Left lung (tissue), 10 donors: Measurements from ENCODE around the gene SLC35A3. TPM values are rescaled to one million over a fixed set of nuclear protein-coding genes. Genes with fewer than 3 reads are reported as not detected.

Experiments used
- ATAC-seq: fragments of 200-7000 bp; cut with Tn5 transposase; one replicate; pipeline ENCODE4 v1.9.1; 2020; ENCODE audit warnings: moderate library complexity
- DNase-seq, 4 donors: peaks; one replicate each; pipeline ENCODE4 v3.0.0-alpha.2; 2013 to 2020
- H3K27ac ChIP-seq, 2 donors: fragments of 200-600 bp; sonication (generic) in 1 of 2; one replicate each; pipeline versions ENCODE4 v1.5.0 to v1.8.0; 2020 to 2021
- H3K27me3 ChIP-seq, 2 donors: fragments of 200-600 bp; sonication (generic) in 1 of 2; one replicate each; pipeline versions ENCODE4 v1.5.0 to v1.8.0; 2020 to 2021
- H3K36me3 ChIP-seq, 2 donors: fragments of 200-600 bp; sonication (generic) in 1 of 2; one replicate each; pipeline versions ENCODE4 v1.5.0 to v1.8.0; 2020 to 2021
- H3K4me1 ChIP-seq, 2 donors: fragments of 200-600 bp; one replicate each; pipeline ENCODE4 v1.8.0; 2021
- H3K4me3 ChIP-seq, 2 donors: fragments of 200-600 bp; sonication (generic) in 1 of 2; one replicate each; pipeline versions ENCODE4 v1.5.0 to v1.8.0; 2020 to 2021; ENCODE audit warnings: mild to moderate bottlenecking in 1 of 2
- H3K9me3 ChIP-seq, 2 donors: fragments of 200-600 bp; sonication (generic) in 1 of 2; one replicate each; pipeline versions ENCODE4 v1.5.0 to v1.8.0; 2020 to 2021
- intact Hi-C, 2 donors: fragments of 100-400 bp; cut with DNase I; formaldehyde crosslinking; loops; one replicate each; pipeline versions ENCODE4 v1.11.2 to v1.14.2; 2022
- polyA plus RNA-seq, 6 donors: library from polyadenylated mRNA; unstranded; fragments of 120-200 nt; gene quantifications; one replicate each; pipeline ENCODE4 v1.2.1, GENCODE V29; 2013; ENCODE audit not compliant: insufficient read length in 6 of 6
- total RNA-seq, 2 donors: library from RNA; stranded (reverse); fragmentation: NEBNext Ultra II Directional; extraction: Animal tissue kit (Norgen Biotek cat#: 25700); gene quantifications; one replicate each; pipeline ENCODE4 v1.2.1, GENCODE V29; 2021
- TF ChIP-seq, protein P1 (sequence below), 2 donors: fragments of 200-600 bp; sonication (generic) in 1 of 2; IDR thresholded peaks; one replicate each; pipeline versions ENCODE4 v1.5.0 to v1.8.0; 2021; ENCODE audit warnings: antibody characterized with exemption in 2 of 2
- donor health status: DM: no; HTN: yes; CAD: no.
- donor health status: DM: no; HTN: no; CAD: no.

SLC35A3 gene
- total and polyA plus RNA-seq, 8 donors: 26.4 to 43.1 (median 31.4) TPM

DNA sequence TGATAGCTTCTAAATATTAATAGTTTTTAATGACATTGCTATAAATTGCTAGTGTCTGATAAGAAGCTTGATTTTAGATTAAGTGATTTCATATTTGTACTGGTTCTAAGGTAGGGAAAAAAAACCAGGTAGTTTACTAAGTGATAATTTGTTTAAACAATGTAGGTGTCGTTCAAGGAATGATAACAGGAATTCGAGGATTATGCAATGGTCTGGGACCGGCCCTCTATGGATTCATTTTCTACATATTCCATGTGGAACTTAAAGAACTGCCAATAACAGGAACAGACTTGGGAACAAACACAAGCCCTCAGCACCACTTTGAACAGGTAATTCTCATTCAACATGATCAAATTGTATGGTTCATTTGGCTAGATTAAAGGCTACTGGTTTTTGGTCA, 110.5 kb downstream of the SLC35A3 start:
- no peak for ATAC-seq
- Histone ChIP-seq H3K27ac (no peak overlapping the region), H3K9me3 (no peaks in the 10 kb centered on the region), H3K27me3 (no peaks in the 10 kb centered on the region), H3K36me3 (peaks cover 0 to 81% of the 10 kb centered on the region in 2 donors), H3K4me1 (no peaks in the 10 kb centered on the region), H3K4me3 (no peak overlapping the region)
- TF ChIP-seq, protein P1, sequence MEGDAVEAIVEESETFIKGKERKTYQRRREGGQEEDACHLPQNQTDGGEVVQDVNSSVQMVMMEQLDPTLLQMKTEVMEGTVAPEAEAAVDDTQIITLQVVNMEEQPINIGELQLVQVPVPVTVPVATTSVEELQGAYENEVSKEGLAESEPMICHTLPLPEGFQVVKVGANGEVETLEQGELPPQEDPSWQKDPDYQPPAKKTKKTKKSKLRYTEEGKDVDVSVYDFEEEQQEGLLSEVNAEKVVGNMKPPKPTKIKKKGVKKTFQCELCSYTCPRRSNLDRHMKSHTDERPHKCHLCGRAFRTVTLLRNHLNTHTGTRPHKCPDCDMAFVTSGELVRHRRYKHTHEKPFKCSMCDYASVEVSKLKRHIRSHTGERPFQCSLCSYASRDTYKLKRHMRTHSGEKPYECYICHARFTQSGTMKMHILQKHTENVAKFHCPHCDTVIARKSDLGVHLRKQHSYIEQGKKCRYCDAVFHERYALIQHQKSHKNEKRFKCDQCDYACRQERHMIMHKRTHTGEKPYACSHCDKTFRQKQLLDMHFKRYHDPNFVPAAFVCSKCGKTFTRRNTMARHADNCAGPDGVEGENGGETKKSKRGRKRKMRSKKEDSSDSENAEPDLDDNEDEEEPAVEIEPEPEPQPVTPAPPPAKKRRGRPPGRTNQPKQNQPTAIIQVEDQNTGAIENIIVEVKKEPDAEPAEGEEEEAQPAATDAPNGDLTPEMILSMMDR (IDR thresholded peaks at IDR 0.05): no peak
- no peak for DNase-seq
- intact Hi-C loops: no loop called here

Other genes starting within 250 kb of the SLC35A3 start
- gene FRRS1, start 203.4 kb upstream of the SLC35A3 start, total RNA-seq: 10 to 100 TPM; 12.3 to 15.1 TPM
- gene FRRS1, start 203.4 kb upstream of the SLC35A3 start, polyA plus RNA-seq: 10 to 100 TPM in 5 of 6 donors, 1 to 10 TPM in 1; 8.0 to 14.2 (median 12.1) TPM
- gene AGL, start 119.6 kb upstream of the SLC35A3 start, total RNA-seq: 10 to 100 TPM; 16.9 to 38.4 TPM
- gene AGL, start 119.6 kb upstream of the SLC35A3 start, polyA plus RNA-seq: 10 to 100 TPM; 19.6 to 23.5 (median 22.0) TPM
- gene SASS6, start 162.9 kb downstream of the SLC35A3 start, total RNA-seq: 1 to 10 TPM; 3.1 to 3.7 TPM
- 1 to 10 TPM; 7.8 to 9.9 (median 8.6) TPM for gene SASS6, start 162.9 kb downstream of the SLC35A3 start, polyA plus RNA-seq
- gene TRMT13, start 163.2 kb downstream of the SLC35A3 start, total RNA-seq: 10 to 100 TPM in 1 of 2 donors, 1 to 10 TPM in 1; 8.9 to 13.9 TPM
- gene TRMT13, start 163.2 kb downstream of the SLC35A3 start, polyA plus RNA-seq: 10 to 100 TPM; 37.9 to 53.6 (median 50.1) TPM
- 1 to 10 TPM in 1 of 2 donors, under 1 TPM in 1; 0.35 to 1.2 TPM for gene LRRC39, start 208.3 kb downstream of the SLC35A3 start, total RNA-seq
- gene LRRC39, start 208.3 kb downstream of the SLC35A3 start, polyA plus RNA-seq: 1 to 10 TPM; 2.7 to 4.2 (median 3.5) TPM